MG63 (cell line): ENCODE data around the gene SPIRE1. TPM values are rescaled to one million over a fixed set of nuclear protein-coding genes. Genes with fewer than 3 reads are reported as not detected.

ENCODE experiments used
- DNase-seq: peaks from one replicate; pipeline ENCODE4 v3.0.0-alpha.2; 2020
- H3K27me3 ChIP-seq: fragments of 250-450 bp; sonication (Bioruptor Pico); 2 replicates; pipeline ENCODE4 v1.5.1; 2020; ENCODE audit warnings: mild to moderate bottlenecking, moderate library complexity
- H3K36me3 ChIP-seq: fragments of 250-450 bp; sonication (Bioruptor Pico); 2 replicates; pipeline ENCODE4 v1.5.1; 2020; ENCODE audit warnings: mild to moderate bottlenecking, moderate library complexity
- H3K4me3 ChIP-seq: fragments of 250-450 bp; sonication (Bioruptor Pico); 2 replicates; pipeline ENCODE4 v1.5.1; 2020; ENCODE audit warnings: mild to moderate bottlenecking, moderate library complexity
- H3K9me3 ChIP-seq: fragments of 250-450 bp; sonication (Bioruptor Pico); 2 replicates; pipeline ENCODE4 v1.5.1; 2020; ENCODE audit warnings: mild to moderate bottlenecking, moderate library complexity
- total RNA-seq: library from RNA; depleted of rRNA; stranded (reverse); fragments of >200 nt; shearing (Covaris generic); gene quantifications from 2 replicates; pipeline ENCODE4 v1.2.3, GENCODE V29; 2014; ENCODE audit warnings: low replicate concordance

SPIRE1 gene
- total RNA-seq, 1 experiment from 2014 or later: 19.9 TPM

DNA sequence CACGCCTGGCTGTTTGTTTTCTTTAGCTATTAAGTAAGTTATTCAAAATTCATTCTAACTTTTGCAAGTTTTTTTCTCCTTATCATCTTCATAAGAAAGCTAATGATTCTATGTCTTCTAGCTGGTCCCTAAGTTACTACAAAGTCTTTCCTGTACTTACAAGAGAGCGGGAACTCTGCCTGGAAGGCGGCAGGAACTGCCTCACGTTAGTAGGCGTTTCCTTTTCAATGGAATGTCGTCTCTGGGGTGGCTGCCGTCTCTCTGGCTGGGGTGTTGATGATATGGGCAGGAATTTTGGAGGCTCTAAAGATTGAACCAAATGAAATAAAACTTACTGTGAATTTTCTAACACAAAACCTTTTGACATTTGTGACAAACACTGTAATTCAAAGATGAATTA, 194.7 kb downstream of the SPIRE1 start:
- Histone ChIP-seq H3K9me3 (no peaks in the 10 kb centered on the region), H3K36me3 (peaks cover 11% of the 10 kb centered on the region), H3K27me3 (no peaks in the 10 kb centered on the region), H3K4me3 (no peak overlapping the region)
- DNase-seq: no peak

DNA sequence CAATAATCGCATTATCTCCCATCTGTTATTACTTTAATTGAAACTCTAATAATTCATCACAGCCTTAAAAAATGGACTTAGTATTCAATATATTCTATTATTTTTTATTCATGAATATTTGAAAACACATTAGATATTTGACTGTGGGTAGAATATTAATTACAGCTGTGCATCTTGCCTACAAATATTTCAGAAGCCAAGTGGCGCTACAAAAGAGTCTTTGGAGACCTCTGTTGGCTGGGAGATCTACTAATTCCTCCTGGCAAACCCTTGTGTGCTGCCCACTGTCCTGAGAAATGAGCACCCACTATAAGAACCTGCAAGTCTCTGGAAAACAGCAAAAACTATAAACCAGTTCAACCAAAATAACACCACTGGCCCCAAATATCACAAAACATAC, 195.7 kb downstream of the SPIRE1 start:
- H3K4me3 ChIP-seq: no peak overlapping the region
- no peaks in the 10 kb centered on the region for H3K9me3 ChIP-seq
- DNase-seq: no peak
- H3K36me3 ChIP-seq: peaks cover 11% of the 10 kb centered on the region
- no peaks in the 10 kb centered on the region for H3K27me3 ChIP-seq

DNA sequence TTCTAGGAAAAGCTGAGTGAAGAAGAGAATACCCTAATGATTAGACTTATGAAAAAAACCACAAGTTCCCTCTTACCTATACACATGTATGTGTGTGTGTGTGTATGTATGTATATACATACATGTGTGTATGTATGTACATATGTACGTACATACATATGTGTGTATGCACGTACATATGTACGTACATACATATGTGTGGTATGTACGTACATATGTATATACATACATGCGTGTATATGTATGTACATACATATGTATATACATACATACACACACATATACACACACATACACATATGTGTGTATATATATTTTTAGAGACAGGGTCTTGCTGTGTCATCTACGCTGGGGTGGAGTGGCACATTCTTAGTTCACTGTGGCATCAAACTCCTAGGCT, 196.6 kb downstream of the SPIRE1 start:
- Histone ChIP-seq H3K9me3 (no peaks in the 10 kb centered on the region), H3K27me3 (no peaks in the 10 kb centered on the region), H3K36me3 (peaks cover 11% of the 10 kb centered on the region), H3K4me3 (no peak overlapping the region)
- no peak for DNase-seq

DNA sequence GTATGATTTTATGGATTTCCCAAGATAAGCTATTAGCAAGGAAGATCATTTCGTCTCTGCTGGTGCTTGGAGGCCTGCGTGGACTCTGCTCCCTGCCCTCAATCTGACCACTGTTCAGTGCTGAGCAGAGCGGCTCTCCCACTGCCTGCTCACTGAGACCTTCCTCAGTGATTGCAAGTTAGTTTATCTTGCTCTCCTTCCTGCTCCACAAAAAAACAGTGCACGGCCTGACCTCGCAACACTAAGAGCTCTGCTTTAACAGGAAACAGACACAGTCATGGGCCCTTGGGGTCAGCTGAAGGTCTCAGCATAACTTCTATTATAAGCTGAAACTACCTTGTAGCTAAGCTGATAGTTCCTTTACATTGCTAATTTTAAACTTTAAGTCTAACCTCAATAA, 197.0 kb downstream of the SPIRE1 start:
- H3K4me3 ChIP-seq: no peak overlapping the region
- DNase-seq: no peak
- peaks cover 12% of the 10 kb centered on the region for H3K36me3 ChIP-seq
- no peaks in the 10 kb centered on the region for H3K27me3 ChIP-seq
- H3K9me3 ChIP-seq: no peaks in the 10 kb centered on the region

DNA sequence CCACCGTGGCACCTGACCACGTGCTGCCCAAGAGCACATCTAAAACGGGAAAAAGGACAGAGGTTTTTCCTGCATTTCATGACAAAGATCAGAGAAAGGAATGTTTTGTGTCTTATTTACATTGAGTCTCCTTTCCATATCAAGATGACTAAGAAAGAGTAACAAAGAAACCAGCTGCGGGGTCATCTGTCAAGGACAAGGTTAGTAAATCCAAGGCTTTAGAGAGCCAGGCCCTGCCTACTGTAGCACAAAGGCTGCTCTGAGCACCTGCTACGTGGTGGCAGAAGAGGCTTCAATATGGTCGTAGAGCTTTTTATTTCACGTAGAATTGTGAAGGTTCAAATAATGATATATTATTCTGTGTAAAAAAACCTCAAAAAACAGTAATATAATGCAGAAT, 199.1 kb downstream of the SPIRE1 start:
- Histone ChIP-seq H3K4me3 (no peak overlapping the region), H3K9me3 (no peaks in the 10 kb centered on the region), H3K36me3 (peaks cover 21% of the 10 kb centered on the region), H3K27me3 (no peaks in the 10 kb centered on the region)
- DNase-seq: no peak

DNA sequence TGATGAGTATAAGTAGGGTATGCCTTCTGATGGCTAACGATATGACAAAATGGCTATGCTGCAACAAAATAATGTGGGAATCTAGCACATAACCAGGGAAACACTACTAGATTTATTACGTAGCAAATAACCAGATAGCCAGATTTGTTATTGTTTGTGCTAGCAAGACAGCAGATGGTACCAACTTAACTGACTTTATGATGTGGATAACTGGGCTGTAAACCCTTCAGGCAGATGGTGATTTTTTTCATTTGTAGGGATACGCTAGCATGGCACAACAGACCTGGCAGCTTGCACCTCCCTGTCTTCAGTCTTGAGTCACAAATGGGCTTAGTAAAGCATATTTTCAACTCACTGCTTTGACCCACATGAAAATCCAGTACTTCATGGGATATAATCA, 201.5 kb downstream of the SPIRE1 start:
- peaks cover 28% of the 10 kb centered on the region for H3K36me3 ChIP-seq
- H3K27me3 ChIP-seq: no peaks in the 10 kb centered on the region
- no peak overlapping the region for H3K4me3 ChIP-seq
- no peaks in the 10 kb centered on the region for H3K9me3 ChIP-seq
- no peak for DNase-seq

DNA sequence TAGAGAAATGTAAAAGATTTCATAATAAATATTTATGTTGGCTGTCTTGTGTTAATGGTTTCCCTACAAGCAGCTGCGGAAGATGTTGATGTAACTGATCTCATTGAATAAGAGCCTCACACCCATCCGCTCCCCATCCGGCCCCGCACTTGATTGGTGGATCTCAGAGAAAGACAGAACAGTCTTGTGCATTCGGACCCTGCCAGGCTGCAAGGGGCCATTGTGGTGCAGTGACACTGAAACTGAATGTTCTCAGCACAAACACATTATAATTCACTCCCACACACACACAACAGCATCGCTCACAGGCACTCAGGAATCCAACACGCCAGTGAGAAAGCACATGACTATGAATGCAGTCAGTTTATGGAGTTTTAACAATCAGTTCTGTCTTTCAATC, 202.4 kb downstream of the SPIRE1 start:
- no peak for DNase-seq
- no peaks in the 10 kb centered on the region for H3K27me3 ChIP-seq
- H3K4me3 ChIP-seq: no peak overlapping the region
- no peaks in the 10 kb centered on the region for H3K9me3 ChIP-seq
- peaks cover 22% of the 10 kb centered on the region for H3K36me3 ChIP-seq

DNA sequence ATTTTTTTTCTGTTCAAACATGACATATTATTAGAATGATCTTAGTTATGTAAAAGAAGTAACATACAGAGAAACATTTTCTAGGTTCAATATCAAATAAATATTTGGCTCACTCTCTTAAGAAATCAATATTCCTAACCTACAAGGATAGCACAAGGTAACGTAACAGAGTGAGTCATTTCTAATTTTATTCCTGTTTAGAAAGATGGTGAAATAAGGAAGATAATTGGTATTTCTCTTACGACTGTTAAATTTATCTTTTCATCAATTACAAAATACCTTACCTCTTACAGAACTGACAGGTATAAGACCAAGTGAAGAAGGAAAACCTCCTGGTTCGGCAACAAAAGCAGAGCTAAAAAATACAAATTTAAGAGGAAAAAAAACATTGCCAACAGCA, 205.1 kb downstream of the SPIRE1 start:
- Histone ChIP-seq H3K4me3 (no peak overlapping the region), H3K27me3 (no peaks in the 10 kb centered on the region), H3K36me3 (peaks cover 35% of the 10 kb centered on the region), H3K9me3 (no peaks in the 10 kb centered on the region)
- DNase-seq: no peak

DNA sequence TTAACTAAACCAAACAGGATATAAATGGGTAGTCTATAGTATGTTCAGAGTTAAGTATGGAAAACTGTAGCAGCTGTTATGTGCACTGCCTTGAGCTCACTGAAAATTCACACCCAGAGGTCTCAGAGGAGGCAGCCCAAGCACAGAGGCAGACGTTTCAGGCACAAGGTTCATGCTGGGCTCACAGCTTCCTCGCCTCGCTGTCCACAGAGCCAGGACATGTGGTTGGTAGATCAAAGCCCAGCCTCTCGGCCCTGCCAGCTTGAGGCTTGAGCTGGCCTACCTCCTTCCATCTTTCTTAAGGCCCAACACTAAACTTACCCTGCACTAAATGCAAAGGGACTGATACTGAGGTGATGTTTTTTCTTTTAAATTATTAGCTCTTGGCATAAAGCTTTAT, 206.5 kb downstream of the SPIRE1 start:
- no peaks in the 10 kb centered on the region for H3K9me3 ChIP-seq
- H3K4me3 ChIP-seq: no peak overlapping the region
- DNase-seq: no peak
- H3K36me3 ChIP-seq: peaks cover 41% of the 10 kb centered on the region
- H3K27me3 ChIP-seq: no peaks in the 10 kb centered on the region

DNA sequence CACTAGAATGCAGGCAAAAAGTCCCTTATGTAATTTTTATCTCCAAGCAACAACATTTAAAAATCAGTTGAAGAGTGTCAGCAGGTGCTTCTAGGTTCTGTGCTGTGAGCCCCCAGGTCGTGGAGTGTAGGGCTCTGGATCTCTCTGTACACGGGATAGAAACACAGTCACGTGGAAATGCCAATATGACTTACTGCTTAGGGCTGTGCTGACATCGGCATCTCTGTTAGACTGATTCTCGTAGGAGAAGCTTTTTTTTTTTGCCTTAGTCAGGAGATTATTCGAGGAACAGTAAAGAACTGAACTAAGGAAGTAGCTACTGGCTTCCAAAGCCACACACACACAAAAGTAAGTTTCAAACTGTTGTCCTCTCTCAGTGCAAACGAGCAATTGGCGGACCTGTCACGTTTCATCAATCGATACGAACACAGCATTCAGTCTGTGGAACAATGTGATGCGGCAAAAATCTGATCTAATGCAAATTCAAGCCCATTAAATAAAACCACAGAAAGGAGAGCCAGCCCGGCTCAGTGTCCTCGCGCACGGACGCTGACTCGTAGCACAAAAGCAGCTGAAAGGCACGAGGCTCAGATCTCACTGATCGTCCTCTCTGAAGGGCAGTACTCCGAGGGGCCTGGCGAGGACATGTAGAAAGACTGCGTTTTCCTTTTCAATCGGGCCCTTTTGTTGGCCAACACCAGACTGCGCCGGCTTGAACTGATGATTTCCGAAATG, 208.7 kb downstream of the SPIRE1 start:
- H3K27me3 ChIP-seq: no peaks in the 10 kb centered on the region
- H3K36me3 ChIP-seq: peaks cover 47% of the 10 kb centered on the region
- no peak overlapping the region for H3K4me3 ChIP-seq
- peaks cover 3% of the 10 kb centered on the region; the same call in 1 of the 2 replicates for H3K9me3 ChIP-seq
- no peak for DNase-seq

DNA sequence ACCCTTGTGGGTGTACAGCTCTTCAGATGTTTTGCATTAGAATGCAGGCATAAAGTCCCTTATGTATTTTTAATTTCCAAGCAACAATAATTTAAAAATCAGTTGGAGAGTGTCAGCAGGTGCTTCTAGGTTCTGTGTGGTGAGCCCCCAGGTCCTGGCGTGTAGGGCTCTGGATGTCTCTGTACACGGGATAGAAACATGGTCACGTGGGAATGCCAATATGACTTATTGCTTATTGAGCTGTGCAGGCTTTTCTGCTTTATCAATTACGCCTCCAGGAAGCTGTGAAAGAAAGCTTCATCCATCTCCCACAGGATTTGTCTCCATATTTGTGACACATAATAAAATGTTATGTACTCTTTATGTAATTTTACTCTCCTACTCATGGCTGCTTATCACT, 212.4 kb downstream of the SPIRE1 start:
- H3K9me3 ChIP-seq: peaks cover 11% of the 10 kb centered on the region; the same call in 1 of the 2 replicates
- DNase-seq: no peak
- peaks cover 51% of the 10 kb centered on the region for H3K36me3 ChIP-seq
- H3K4me3 ChIP-seq: no peak overlapping the region
- no peaks in the 10 kb centered on the region for H3K27me3 ChIP-seq

DNA sequence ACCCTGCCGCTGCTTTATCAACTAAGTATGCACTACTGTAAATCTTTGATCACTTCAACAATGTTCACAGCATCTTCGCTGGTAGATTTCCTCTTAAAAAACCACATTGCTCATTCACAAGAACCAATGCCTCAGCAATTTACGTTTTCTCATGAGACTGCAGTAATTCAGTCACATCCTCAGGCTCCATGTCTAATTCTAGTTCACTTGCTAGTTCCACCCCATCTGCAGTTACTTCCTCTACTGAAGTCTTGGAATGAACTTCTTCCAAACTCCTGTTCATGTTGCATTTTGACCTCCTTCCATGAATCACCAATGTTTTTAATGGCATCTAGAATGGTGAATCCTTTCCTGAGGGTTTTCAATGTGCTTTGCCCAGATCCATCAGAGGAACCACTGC, 214.4 kb downstream of the SPIRE1 start:
- Histone ChIP-seq H3K4me3 (no peak overlapping the region), H3K27me3 (no peaks in the 10 kb centered on the region), H3K36me3 (peaks cover 42% of the 10 kb centered on the region), H3K9me3 (peaks cover 11% of the 10 kb centered on the region; the same call in 1 of the 2 replicates)
- no peak for DNase-seq

DNA sequence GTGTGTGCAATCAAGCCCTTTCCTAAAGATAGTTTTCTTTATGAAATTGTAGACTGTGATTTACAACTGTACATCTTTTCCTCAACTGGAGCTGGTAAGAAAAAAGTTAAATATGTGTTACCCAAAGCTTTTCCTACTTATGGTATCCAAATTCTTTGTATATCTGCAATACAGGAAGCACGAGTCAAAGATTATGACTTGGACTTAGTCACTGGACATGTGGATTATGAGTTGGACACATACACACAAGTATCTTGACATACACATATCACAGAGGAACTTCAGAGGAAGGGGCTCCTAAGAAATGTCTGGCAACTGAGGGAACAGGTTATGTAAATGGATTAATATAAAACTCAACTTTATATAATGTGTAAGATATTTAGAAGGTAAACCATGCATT, 215.0 kb downstream of the SPIRE1 start:
- Histone ChIP-seq H3K27me3 (no peaks in the 10 kb centered on the region), H3K36me3 (peaks cover 40% of the 10 kb centered on the region), H3K4me3 (no peak overlapping the region), H3K9me3 (peaks cover 11% of the 10 kb centered on the region; the same call in 1 of the 2 replicates)
- no peak for DNase-seq

DNA sequence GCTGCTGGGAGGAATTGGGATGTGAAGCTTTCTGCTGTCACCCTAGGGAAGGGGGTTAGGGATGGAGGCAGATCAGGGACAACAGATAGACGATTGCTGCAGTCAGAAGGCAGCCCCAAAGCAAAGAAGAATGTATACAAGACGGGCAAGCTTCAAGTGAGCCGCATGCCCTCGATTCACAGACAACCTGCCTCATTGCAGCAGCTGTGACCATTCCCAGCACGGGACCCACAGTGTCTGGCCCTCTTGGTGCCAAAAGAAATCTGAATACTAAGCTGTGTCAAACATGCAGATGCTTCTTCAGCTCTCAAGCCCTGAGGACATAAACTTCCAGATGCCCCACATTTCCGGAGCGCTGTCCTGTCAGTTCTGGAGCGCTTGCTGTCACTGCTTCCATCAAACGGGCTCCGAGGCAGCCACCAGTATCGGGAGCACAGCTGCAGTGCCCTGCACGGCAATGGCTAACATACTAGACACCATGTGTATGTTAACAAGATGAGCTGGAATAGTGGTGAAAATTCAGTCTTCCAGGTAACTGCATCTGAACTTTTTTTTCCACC, 216.4 kb downstream of the SPIRE1 start:
- Histone ChIP-seq H3K4me3 (no peak overlapping the region), H3K27me3 (no peaks in the 10 kb centered on the region), H3K36me3 (peaks cover 34% of the 10 kb centered on the region), H3K9me3 (peaks cover 11% of the 10 kb centered on the region; the same call in 1 of the 2 replicates)
- no peak for DNase-seq

DNA sequence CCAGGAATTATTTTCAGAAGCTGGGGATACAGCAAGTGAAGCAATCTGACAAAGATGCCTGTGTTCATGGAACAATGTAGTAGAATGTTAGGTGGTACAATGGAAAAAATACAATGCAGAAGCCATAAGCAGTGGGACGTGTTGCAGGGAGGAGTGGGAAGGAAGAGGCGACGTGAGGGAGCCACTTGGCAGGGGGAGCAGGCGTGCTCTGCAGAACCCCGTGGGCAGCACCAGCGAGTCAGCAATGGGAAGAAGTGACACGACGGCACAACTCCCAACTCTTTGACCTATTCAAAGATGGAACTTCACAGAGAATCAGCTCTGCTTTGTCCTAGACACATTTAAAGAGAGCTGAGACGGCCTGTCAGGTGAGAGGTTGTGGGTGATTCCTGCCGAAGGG, 219.7 kb downstream of the SPIRE1 start:
- H3K36me3 ChIP-seq: peaks cover 15% of the 10 kb centered on the region
- H3K4me3 ChIP-seq: no peak overlapping the region
- H3K9me3 ChIP-seq: no peaks in the 10 kb centered on the region
- DNase-seq: no peak
- no peaks in the 10 kb centered on the region for H3K27me3 ChIP-seq

DNA sequence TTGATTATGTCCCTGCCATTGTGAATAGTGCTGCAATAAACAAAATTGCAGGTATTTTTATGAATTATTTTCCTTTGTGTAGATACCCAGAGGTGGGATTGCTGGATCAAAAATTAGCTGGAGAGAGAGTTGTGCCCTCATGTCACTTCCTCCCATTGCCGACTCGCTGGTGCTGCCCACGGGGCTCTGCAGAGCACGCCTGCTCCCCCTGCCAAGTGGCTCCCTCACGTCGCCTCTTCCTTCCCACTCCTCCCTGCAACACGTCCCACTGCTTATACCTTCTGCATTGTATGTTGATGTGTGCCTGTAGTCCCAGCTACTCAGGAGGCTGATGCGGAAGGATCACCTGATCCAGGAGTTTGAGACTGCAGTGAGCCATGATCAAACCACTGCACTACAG, 222.0 kb downstream of the SPIRE1 start:
- Histone ChIP-seq H3K9me3 (no peaks in the 10 kb centered on the region), H3K36me3 (peaks cover 19% of the 10 kb centered on the region), H3K27me3 (no peaks in the 10 kb centered on the region), H3K4me3 (no peak overlapping the region)
- DNase-seq: no peak

DNA sequence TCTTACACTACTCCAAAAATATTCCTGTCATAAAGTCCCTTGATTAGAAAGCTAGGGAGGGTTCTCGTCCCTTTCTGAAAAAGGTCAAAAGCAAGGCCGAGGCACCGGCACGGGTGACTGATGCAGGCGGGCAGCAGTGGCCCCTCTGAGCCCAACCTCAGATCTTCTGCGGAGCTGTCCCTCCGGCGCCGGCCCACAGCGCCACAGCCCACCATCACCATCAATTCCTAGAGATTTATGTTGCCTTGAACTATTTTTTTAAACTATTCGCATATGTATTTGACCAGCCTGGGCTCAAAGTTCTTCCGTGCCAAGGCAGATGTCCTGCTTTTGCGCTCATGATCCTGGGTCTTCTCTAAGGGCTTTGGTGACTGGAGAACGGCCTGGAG, 223.4 kb downstream of the SPIRE1 start:
- Histone ChIP-seq H3K27me3 (no peaks in the 10 kb centered on the region), H3K9me3 (no peaks in the 10 kb centered on the region), H3K36me3 (peaks cover 24% of the 10 kb centered on the region), H3K4me3 (no peak overlapping the region)
- no peak for DNase-seq

DNA sequence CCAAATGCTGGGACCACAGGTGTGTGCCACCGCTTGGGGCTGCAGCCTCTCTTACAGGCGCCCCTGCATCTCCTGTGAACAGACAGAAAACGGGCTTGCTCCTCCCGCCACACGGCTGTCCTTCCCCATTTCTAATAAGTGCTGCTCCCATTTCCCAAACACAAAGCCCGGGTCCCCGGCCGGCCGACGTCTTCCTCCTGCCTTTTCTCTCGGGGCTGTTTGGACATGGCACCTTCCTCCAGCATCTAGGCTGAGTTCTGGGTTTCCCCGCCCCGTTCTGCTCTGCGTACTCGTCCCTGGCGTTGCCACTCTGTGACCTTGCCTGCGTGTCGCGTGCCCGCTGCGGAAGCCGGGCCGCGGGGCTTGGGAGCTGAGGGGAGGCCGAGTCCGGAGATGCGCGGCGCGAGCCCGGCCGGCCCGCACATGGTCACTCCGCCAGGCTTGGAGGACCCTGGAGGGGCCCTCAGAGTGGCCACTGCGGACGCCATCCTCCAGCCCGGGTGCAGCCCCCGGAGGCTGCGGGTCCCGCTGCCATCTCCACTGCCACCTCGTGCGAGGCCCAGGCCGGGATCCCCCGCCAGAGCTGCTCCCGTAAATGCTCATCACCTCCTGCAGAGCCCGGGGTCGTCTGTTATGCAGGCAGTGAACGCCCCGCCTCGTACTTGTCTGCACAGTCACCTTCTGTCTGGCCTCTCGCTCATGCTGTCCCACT, 223.9 kb downstream of the SPIRE1 start:
- Histone ChIP-seq H3K4me3 (no peak overlapping the region), H3K36me3 (peaks cover 27% of the 10 kb centered on the region), H3K9me3 (no peaks in the 10 kb centered on the region), H3K27me3 (no peaks in the 10 kb centered on the region)
- no peak for DNase-seq
